Left lung (tissue), 10 donors: ENCODE measurements around the gene SRSF8. TPM values are rescaled to one million over a fixed set of nuclear protein-coding genes. Genes with fewer than 3 reads are reported as not detected.
"Not testable (repeated sequence)": the region's sequence is repeated elsewhere in the genome, so short reads cannot be mapped to it uniquely, and the experiment has no call there.

ENCODE experiments used
- ATAC-seq: fragments of 200-7000 bp; cut with Tn5 transposase; one replicate; pipeline ENCODE4 v1.9.1; 2020; ENCODE audit warnings: moderate library complexity
- DNase-seq, 4 donors: peaks; one replicate each; pipeline ENCODE4 v3.0.0-alpha.2; 2013 to 2020
- H3K27ac ChIP-seq, 2 donors: fragments of 200-600 bp; sonication (generic) in 1 of 2; one replicate each; pipeline versions ENCODE4 v1.5.0 to v1.8.0; 2020 to 2021
- H3K27me3 ChIP-seq, 2 donors: fragments of 200-600 bp; sonication (generic) in 1 of 2; one replicate each; pipeline versions ENCODE4 v1.5.0 to v1.8.0; 2020 to 2021
- H3K36me3 ChIP-seq, 2 donors: fragments of 200-600 bp; sonication (generic) in 1 of 2; one replicate each; pipeline versions ENCODE4 v1.5.0 to v1.8.0; 2020 to 2021
- H3K4me1 ChIP-seq, 2 donors: fragments of 200-600 bp; one replicate each; pipeline ENCODE4 v1.8.0; 2021
- H3K4me3 ChIP-seq, 2 donors: fragments of 200-600 bp; sonication (generic) in 1 of 2; one replicate each; pipeline versions ENCODE4 v1.5.0 to v1.8.0; 2020 to 2021; ENCODE audit warnings: mild to moderate bottlenecking in 1 of 2
- H3K9me3 ChIP-seq, 2 donors: fragments of 200-600 bp; sonication (generic) in 1 of 2; one replicate each; pipeline versions ENCODE4 v1.5.0 to v1.8.0; 2020 to 2021
- intact Hi-C, 2 donors: fragments of 100-400 bp; cut with DNase I; formaldehyde crosslinking; loops; one replicate each; pipeline versions ENCODE4 v1.11.2 to v1.14.2; 2022
- polyA plus RNA-seq, 6 donors: library from polyadenylated mRNA; unstranded; fragments of 120-200 nt; gene quantifications; one replicate each; pipeline ENCODE4 v1.2.1, GENCODE V29; 2013; ENCODE audit not compliant: insufficient read length in 6 of 6
- total RNA-seq, 2 donors: library from RNA; stranded (reverse); fragmentation: NEBNext Ultra II Directional; extraction: Animal tissue kit (Norgen Biotek cat#: 25700); gene quantifications; one replicate each; pipeline ENCODE4 v1.2.1, GENCODE V29; 2021
- TF ChIP-seq, protein P1 (sequence below), 2 donors: fragments of 200-600 bp; sonication (generic) in 1 of 2; IDR thresholded peaks; one replicate each; pipeline versions ENCODE4 v1.5.0 to v1.8.0; 2021; ENCODE audit warnings: antibody characterized with exemption in 2 of 2
- donor health status: DM: no; HTN: yes; CAD: no.
- donor health status: DM: no; HTN: no; CAD: no.

SRSF8 gene
- total and polyA plus RNA-seq, 8 donors: 27.5 to 48.4 (median 44.4) TPM

DNA sequence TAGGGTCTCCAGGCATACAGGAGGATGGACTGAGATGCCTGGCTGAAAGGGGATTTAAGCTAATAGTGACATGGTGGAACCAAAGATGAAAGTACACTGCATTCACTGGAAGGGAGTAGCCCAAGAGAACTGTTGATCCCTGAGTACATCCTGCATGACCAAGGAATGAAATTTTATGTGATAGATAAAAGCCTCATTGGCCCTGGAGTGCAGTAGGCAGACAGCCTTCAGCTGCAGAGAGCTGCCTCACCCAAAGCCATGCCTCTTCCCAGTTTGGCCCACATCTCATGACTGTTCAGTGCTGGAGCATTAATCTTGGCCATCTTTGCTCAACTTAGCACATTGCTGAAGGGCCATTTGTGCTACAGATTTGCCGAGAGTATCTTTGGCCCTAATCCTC lies 33.7 kb upstream of the SRSF8 start:
- no peak for DNase-seq
- intact Hi-C loops: no loop called here
- H3K4me1 ChIP-seq: no peaks in the 10 kb centered on the region

DNA sequence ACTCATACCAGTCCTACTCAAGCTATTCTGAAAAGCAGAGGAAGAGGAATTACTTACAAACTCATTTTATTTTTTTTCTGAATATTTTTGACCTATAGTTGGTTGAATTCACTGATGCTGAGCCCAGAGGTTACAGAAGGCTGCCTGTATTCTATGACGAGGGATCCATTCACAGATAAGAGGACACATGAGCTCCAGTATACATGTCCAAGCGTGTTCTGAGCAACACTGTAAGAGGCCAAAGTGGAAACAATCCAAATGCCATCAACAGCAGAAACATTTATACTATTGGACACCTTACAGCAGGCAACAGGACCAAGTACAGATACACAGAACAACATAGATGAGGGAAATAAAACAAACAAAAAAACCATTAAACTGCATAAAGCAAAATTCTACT lies 31.4 kb upstream of the SRSF8 start:
- Histone ChIP-seq H3K27ac (no peak overlapping the region), H3K4me1 (no peaks in the 10 kb centered on the region), H3K36me3 (no peaks in the 10 kb centered on the region), H3K9me3 (no peaks in the 10 kb centered on the region), H3K4me3 (no peak overlapping the region), H3K27me3 (peaks cover 0 to 28% of the 10 kb centered on the region in 2 donors)
- intact Hi-C loops: no loop called here
- ATAC-seq (no peak), DNase-seq (no peak)
- TF ChIP-seq, protein P1, sequence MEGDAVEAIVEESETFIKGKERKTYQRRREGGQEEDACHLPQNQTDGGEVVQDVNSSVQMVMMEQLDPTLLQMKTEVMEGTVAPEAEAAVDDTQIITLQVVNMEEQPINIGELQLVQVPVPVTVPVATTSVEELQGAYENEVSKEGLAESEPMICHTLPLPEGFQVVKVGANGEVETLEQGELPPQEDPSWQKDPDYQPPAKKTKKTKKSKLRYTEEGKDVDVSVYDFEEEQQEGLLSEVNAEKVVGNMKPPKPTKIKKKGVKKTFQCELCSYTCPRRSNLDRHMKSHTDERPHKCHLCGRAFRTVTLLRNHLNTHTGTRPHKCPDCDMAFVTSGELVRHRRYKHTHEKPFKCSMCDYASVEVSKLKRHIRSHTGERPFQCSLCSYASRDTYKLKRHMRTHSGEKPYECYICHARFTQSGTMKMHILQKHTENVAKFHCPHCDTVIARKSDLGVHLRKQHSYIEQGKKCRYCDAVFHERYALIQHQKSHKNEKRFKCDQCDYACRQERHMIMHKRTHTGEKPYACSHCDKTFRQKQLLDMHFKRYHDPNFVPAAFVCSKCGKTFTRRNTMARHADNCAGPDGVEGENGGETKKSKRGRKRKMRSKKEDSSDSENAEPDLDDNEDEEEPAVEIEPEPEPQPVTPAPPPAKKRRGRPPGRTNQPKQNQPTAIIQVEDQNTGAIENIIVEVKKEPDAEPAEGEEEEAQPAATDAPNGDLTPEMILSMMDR (IDR thresholded peaks at IDR 0.05): no peak

More for the DNA sequence above, 33.7 kb upstream of the SRSF8 start:
- TF ChIP-seq, protein P1 (IDR thresholded peaks at IDR 0.05): no peak
- Histone ChIP-seq H3K27me3 (peaks cover 0 to 19% of the 10 kb centered on the region in 2 donors), H3K27ac (no peak overlapping the region), H3K9me3 (no peaks in the 10 kb centered on the region), H3K4me3 (no peak overlapping the region), H3K36me3 (no peaks in the 10 kb centered on the region)
- no peak for ATAC-seq

DNA sequence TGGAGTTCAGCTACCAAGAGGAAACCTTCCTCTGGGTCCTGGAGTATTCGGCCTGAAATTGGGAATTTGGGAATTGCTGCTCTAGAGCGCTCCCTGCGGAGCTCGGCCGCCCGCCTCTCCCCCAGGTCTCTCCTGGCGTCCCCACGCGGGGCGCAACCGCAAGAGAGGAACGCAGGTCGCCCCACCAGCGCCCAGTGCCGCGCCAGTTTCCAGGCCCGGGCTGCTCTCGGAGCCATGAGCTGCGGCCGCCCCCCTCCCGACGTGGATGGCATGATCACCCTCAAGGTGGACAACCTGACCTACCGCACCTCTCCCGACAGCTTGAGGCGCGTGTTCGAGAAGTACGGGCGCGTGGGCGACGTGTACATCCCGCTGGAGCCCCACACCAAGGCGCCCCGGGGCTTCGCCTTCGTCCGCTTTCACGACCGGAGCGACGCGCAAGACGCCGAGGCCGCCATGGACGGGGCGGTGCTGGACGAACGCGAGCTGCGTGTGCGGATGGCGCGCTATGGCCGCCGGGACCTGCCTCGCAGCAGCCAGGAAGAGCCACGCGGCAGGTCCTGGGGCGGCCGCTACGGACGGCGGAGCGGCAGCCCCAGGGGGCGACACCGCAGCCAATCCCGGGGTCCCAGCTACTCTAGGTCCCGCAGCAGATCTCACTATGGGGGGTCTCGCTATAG lies 29.2 kb upstream of the SRSF8 start:
- DNase-seq (peak in 1 of 4 donors; percentile 15), ATAC-seq (peak; percentile 69)
- Histone ChIP-seq H3K4me3 (peak overlapping the region; percentile 25 to 41), H3K27me3 (peaks cover 0 to 35% of the 10 kb centered on the region in 2 donors)
- intact Hi-C loops, H3K27ac ChIP-seq, H3K9me3 ChIP-seq, H3K4me1 ChIP-seq, H3K36me3 ChIP-seq: not testable (repeated sequence)

GRCh38 chr11:95042239-95042638 lies 24.5 kb upstream of the SRSF8 start:
- TF ChIP-seq, protein P1 (IDR thresholded peaks at IDR 0.05): no peak
- no peak overlapping the region for H3K4me3 ChIP-seq
- H3K27ac ChIP-seq: no peak overlapping the region
- no peaks in the 10 kb centered on the region for H3K4me1 ChIP-seq
- DNase-seq (no peak), ATAC-seq (no peak)
- peaks cover 0 to 37% of the 10 kb centered on the region in 2 donors for H3K27me3 ChIP-seq
- intact Hi-C loops: no loop called here
- no peaks in the 10 kb centered on the region for H3K36me3 ChIP-seq
- no peaks in the 10 kb centered on the region for H3K9me3 ChIP-seq

DNA sequence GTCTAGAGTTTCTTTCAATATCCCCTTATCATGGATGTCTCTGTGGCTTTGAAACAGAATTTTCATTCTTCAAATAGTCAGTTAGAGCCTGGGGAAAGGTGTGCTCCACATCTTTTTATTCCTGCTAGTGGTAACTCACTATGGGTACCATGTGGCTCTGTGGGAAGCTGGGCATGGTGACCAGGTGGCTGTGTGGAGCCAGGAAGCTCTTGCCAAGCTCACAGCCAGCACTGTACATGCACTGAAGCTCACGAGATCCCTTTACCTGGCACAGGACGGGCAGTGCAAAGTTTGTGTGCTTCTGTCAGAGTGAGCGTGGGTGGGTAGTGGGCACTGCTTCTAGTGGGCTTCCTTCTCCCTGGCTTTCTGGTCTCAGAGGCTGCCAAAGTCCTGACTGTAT lies 23.8 kb upstream of the SRSF8 start:
- H3K9me3 ChIP-seq: no peaks in the 10 kb centered on the region
- H3K36me3 ChIP-seq: no peaks in the 10 kb centered on the region
- ATAC-seq (no peak), DNase-seq (no peak)
- H3K4me1 ChIP-seq: no peaks in the 10 kb centered on the region
- no peak overlapping the region for H3K4me3 ChIP-seq
- TF ChIP-seq, protein P1 (IDR thresholded peaks at IDR 0.05): no peak
- H3K27ac ChIP-seq: no peak overlapping the region
- intact Hi-C loops: no loop called here
- H3K27me3 ChIP-seq: peaks cover 0 to 30% of the 10 kb centered on the region in 2 donors

- no peak for ATAC-seq
- TF ChIP-seq, protein P1 (IDR thresholded peaks at IDR 0.05): no peak
- Histone ChIP-seq H3K27me3 (peaks cover 9 to 22% of the 10 kb centered on the region in 2 donors), H3K36me3 (no peaks in the 10 kb centered on the region), H3K27ac (no peak overlapping the region), H3K4me1 (no peaks in the 10 kb centered on the region), H3K9me3 (no peaks in the 10 kb centered on the region), H3K4me3 (no peak overlapping the region)
- intact Hi-C loops: no loop called here
- no peak for DNase-seq
Observed at GRCh38 chr11:95044010-95044409, 22.7 kb upstream of the SRSF8 start.
